GM15510 (cell line): Measurements from ENCODE around the gene SERPINI1.

ENCODE experiments used
- POLR2A ChIP-seq: IDR thresholded peaks from 3 replicates; pipeline ENCODE4 v1.6.1; 2011; ENCODE audit warnings: borderline replicate concordance; ENCODE audit not compliant: insufficient read length; ENCODE audit errors: extremely low read depth

The SERPINI1 gene

DNA sequence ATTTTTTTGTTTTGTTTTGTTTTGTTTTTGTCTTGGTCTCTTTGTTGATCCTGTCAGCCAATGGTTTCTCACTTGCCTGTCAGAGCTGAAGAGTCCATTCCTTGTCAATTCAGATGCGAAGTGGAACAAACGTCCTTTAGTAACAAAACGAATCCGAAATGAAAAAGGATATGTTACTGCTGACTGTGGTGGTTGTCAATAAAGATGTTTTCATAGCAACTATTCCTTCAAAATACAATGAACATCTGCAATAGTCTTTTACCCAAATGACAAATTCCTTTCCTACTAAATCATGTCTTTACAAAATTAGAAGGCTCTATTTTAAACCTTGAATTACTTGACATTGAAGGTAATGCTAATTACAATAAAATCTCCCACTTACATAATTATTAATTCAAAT lies 134.7 kb downstream of the SERPINI1 start:
- TF ChIP-seq POLR2A, result no peak

DNA sequence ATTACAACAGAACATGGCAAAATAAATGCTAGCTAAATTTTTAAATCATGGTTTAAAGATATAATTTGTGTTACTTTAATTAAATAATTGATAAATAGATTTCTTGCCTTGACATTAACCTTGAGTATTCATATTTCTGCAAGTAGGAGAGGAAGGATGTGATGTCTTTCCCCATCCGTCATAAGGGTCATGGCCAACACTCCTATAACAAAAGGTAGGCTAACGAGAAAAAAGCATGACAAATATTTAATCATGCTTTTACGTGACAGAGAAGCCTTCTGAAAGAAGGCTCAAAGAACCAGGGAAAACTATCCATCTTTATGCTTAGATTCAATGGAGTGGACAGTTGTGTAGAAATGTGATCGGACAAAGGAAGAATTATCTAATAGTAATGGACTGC lies 135.2 kb downstream of the SERPINI1 start:
- TF ChIP-seq POLR2A, result no peak

DNA sequence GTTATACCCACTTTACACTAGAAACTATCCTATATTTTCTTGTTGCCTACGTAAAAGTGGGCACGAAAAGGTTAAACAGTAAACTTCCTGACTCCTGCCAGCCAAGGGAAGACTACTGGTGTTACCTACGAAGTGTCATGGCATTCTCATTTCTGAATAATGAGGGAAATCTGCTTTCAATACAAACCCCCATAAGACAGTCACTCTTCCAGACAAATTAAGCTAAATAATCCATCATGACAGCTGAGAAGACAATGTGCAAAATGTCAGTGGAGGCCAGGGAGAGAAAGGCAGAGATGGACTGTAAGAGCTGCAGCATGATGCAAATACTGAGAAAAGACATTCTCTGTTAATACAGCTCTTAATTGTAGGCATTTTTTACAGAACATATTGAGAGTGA lies 136.5 kb downstream of the SERPINI1 start:
- TF ChIP-seq POLR2A, result no peak

DNA sequence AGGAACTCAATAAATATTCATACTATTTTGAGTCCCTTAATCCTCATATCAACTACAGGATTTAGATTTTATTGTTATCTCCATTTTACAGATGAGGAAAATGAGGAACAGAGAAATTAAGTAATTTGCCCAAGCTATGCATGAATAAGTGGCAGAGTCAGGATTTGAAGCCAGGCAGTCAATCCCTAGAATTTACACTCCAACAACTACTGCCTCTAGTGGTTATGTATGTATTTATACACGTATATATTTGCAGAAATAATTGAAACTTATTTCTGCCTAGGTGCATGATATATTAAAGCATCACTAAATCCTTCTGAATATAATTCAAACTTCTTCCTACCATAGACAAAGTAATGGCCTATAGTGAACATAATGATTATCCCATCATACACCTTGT lies 137.4 kb downstream of the SERPINI1 start:
- TF ChIP-seq POLR2A, result no peak

DNA sequence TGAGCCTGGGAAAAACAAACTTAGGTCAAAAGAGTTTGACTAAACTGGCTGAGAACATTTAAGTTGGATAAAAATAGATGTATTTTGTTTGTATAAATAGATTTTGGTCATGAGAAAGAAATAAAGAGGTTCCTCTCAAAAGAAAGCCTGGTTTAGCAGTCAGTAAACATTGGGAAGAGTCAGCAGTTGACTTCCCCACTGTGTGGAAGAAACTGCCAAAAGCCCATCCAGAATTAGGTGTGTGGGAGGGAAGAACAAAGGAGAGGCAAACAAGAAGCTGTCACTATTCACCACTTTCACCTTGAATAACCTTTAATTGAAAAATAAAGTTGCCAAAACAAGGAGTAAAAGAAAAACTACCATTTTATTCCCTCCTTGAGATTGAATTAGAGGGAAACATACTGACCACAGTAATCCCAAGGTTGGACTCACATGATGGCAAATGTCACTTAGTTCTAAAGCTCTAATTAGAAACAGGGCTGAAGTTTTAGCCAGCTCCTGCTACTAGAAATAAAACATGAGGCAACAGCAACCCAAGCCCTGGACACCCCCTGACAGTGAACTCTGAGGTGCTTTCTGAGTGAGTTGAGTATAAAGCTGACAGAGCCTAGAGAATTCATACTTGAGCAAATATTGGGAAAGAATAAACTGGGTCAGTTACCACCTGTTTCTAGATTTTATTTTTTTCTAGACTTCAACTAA lies 139.3 kb downstream of the SERPINI1 start:
- no peak for TF ChIP-seq POLR2A
